HPDE6-E6E7 (cell line): ENCODE results near the gene NXNL1.

Experiments used
- DNase-seq: peaks from one replicate; pipeline ENCODE4 v3.0.0; 2011; ENCODE audit warnings: missing footprints; ENCODE audit errors: extremely low spot score

The NXNL1 gene

GRCh38 chr19:17419621-17420474, 40.9 kb downstream of the NXNL1 start, which contains the start of gene MVB12A:
MVB12A (plus strand) TSS chr19:17420047; CDS start chr19:17420136, 89 bp downstream.
- DNase-seq, result peak; percentile 95

- DNase-seq, result no peak
Observed at GRCh38 chr19:17419154-17419620, 41.5 kb downstream of the NXNL1 start.

GRCh38 chr19:17418710-17419109, 42.0 kb downstream of the NXNL1 start:
- DNase-seq, result no peak

GRCh38 chr19:17415121-17415520, 45.6 kb downstream of the NXNL1 start:
- DNase-seq, result no peak

- no peak for DNase-seq
Observed at GRCh38 chr19:17414097-17414496, 46.6 kb downstream of the NXNL1 start.

GRCh38 chr19:17411801-17412200, 48.9 kb downstream of the NXNL1 start:
- DNase-seq, result no peak

GRCh38 chr19:17409990-17410389, 50.7 kb downstream of the NXNL1 start:
- no peak for DNase-seq

GRCh38 chr19:17406887-17407196, 53.9 kb downstream of the NXNL1 start:
- DNase-seq, result no peak

GRCh38 chr19:17406046-17406886, 54.5 kb downstream of the NXNL1 start:
- no peak for DNase-seq
